ENCODE measurements around the gene SV2A.

DNA sequence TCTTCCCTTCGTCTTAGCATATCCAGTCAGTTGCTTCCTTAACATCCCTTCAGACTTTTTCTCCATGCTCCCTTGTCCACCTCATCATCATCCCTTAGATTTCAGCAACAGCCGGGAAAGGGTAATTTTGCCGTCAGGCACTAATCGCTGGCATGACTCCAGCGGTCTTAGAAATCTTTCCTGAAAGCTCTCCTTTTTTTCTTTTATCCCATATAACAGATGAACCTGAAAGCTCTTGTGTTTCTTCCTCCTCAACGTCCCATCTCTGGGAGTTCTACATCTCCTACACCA is 28.7 kb downstream of the SV2A start:
- TF ChIP-seq, protein P1, sequence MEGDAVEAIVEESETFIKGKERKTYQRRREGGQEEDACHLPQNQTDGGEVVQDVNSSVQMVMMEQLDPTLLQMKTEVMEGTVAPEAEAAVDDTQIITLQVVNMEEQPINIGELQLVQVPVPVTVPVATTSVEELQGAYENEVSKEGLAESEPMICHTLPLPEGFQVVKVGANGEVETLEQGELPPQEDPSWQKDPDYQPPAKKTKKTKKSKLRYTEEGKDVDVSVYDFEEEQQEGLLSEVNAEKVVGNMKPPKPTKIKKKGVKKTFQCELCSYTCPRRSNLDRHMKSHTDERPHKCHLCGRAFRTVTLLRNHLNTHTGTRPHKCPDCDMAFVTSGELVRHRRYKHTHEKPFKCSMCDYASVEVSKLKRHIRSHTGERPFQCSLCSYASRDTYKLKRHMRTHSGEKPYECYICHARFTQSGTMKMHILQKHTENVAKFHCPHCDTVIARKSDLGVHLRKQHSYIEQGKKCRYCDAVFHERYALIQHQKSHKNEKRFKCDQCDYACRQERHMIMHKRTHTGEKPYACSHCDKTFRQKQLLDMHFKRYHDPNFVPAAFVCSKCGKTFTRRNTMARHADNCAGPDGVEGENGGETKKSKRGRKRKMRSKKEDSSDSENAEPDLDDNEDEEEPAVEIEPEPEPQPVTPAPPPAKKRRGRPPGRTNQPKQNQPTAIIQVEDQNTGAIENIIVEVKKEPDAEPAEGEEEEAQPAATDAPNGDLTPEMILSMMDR (IDR thresholded peaks at IDR 0.05), result no peak
- TF ChIP-seq POLR2AphosphoS5 (IDR thresholded peaks at IDR 0.05), result no peak
- TF ChIP-seq POLR2A (IDR thresholded peaks at IDR 0.05), result no peak
